ENCODE measurements around the gene KCTD4. TPM values are rescaled to one million over a fixed set of nuclear protein-coding genes. Genes with fewer than 3 reads are reported as not detected.

The KCTD4 gene
- total RNA-seq, 6 experiments from 2014 or later: not detected

DNA sequence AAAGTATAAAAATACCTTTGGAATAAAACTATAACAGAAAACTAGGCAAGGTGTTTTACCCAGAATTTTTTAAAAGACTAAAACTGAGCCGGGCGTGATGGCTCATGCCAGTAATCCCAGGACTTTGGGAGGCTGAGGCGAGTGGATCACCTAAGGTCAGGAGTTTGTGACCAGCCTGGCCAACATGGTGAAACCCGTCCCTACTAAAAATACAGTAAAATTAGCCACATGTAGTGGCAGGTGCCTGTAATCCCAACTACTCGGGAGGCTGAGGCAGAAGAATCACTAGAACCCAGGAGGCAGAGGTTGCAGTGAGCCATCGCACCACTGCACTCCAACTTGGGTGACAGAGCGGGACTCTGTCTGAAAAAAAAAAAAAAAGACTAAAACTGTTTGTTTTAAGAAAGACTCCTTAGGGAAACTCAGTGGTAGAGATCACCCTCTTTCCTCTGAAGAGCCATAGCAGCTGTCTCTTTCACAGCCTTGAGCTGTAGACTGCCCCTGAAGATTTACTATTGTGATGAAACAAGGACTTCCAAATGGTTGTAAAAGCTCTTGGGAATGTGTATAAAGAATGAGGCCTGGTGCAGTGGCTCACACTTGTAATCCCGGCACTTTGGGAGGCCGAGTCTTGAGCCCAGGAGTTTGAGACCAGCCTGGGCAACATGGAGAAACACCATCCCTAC, 14.7 kb upstream of the KCTD4 start:
- no peak overlapping the region for H3K27ac ChIP-seq
- DNase-seq: no peak
- no peaks in the 10 kb centered on the region for H3K36me3 ChIP-seq
- peaks cover 0 to 19% (median 0%) of the 10 kb centered on the region in 4 donors for H3K4me1 ChIP-seq
- intact Hi-C loops (cut with DNase I): no loop called here
- ATAC-seq: no peak
- WGBS (ENCODE audit: insufficient coverage, low coverage, low lambda C conversion rate, missing lambda C conversion rate): 90% methylated on average over 9 of the region's 9 CpGs
- H3K9me3 ChIP-seq: no peaks in the 10 kb centered on the region
- no peak for TF ChIP-seq POLR2A (IDR thresholded peaks at IDR 0.05)
- TF ChIP-seq, protein P1, sequence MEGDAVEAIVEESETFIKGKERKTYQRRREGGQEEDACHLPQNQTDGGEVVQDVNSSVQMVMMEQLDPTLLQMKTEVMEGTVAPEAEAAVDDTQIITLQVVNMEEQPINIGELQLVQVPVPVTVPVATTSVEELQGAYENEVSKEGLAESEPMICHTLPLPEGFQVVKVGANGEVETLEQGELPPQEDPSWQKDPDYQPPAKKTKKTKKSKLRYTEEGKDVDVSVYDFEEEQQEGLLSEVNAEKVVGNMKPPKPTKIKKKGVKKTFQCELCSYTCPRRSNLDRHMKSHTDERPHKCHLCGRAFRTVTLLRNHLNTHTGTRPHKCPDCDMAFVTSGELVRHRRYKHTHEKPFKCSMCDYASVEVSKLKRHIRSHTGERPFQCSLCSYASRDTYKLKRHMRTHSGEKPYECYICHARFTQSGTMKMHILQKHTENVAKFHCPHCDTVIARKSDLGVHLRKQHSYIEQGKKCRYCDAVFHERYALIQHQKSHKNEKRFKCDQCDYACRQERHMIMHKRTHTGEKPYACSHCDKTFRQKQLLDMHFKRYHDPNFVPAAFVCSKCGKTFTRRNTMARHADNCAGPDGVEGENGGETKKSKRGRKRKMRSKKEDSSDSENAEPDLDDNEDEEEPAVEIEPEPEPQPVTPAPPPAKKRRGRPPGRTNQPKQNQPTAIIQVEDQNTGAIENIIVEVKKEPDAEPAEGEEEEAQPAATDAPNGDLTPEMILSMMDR (IDR thresholded peaks at IDR 0.05): no peak
- no peak overlapping the region for H3K4me3 ChIP-seq
- no peaks in the 10 kb centered on the region for H3K27me3 ChIP-seq

DNA sequence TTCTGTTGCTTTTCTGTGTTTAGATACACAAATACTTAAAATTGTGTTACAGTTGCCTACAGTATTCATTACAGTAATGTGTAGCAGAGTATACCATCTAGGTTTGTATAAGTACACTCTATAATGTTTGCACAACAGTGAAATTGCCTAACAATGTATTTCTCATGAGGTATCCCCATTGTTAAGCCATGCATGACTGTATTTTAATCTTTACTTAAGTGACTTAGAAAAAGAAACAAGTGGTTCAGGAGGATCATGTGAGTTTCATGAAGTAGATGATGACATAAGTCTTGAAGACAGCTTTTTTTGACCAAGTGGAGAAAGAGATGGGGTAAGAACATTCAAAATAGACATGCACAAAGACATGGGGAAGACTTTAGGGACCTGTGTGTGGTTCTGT, 8.4 kb upstream of the KCTD4 start:
- ATAC-seq: no peak
- no peak for TF ChIP-seq POLR2A (IDR thresholded peaks at IDR 0.05)
- TF ChIP-seq, protein P1 (IDR thresholded peaks at IDR 0.05): no peak

DNA sequence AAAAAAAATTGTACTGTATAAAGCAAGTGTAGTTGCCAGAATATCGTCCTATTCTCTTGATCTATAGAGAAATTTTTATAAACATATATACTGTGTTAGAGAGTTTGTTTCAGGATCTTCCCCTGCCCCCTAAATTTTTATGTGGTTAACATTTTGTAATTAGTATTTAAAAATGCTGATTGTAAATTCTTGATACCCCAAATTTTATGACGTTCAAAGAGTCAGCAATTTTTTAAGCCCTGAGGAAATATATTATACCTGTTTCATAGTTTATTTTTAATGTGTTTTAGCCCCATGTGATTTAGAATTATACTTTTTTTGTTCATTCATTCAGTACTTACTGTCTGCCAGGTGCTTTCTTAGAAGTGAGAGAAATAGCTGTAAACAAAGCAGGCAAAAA, 7.3 kb upstream of the KCTD4 start:
- Histone ChIP-seq H3K4me1 (peaks cover 0 to 8% (median 0%) of the 10 kb centered on the region in 4 donors), H3K27ac (no peak overlapping the region)
- 63% methylated on average over 2 of the region's 2 CpGs for WGBS (ENCODE audit: insufficient coverage, low coverage, low lambda C conversion rate, missing lambda C conversion rate)

More for the DNA sequence above, 8.4 kb upstream of the KCTD4 start:
- Histone ChIP-seq H3K9me3 (no peaks in the 10 kb centered on the region), H3K4me1 (peaks cover 0 to 8% (median 0%) of the 10 kb centered on the region in 4 donors), H3K4me3 (no peak overlapping the region), H3K27me3 (no peaks in the 10 kb centered on the region), H3K36me3 (no peaks in the 10 kb centered on the region), H3K27ac (no peak overlapping the region)
- no peak for DNase-seq
- intact Hi-C loops (cut with DNase I): no loop called here

DNA sequence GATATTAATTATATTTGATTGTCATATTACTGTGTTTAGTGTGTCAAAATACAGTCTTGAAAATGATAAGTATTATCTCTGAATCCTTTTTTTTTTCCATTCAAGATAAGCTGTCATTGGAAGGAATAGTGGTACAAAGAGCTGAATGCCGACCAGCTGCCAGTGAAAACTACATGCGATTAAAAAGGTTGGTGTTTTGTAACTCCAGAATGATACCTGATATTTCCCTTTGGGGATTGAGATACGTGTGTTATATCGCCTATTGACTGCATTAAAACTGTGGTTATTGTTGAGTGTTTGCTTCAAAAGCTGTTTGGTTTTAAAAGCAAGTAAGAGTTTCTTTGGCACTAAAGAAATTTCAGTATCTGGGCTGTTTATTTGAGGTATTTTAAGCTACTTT, 6.5 kb upstream of the KCTD4 start:
- DNase-seq: no peak
- Histone ChIP-seq H3K27ac (peak overlapping the region in 2 of 3 donors; percentile 3 to 59), H3K4me3 (no peak overlapping the region), H3K27me3 (no peaks in the 10 kb centered on the region), H3K9me3 (no peaks in the 10 kb centered on the region), H3K36me3 (no peaks in the 10 kb centered on the region), H3K4me1 (peaks cover 0 to 8% (median 0%) of the 10 kb centered on the region in 4 donors)
- TF ChIP-seq, protein P1 (IDR thresholded peaks at IDR 0.05): no peak
- TF ChIP-seq POLR2A (IDR thresholded peaks at IDR 0.05): no peak
- intact Hi-C loops (cut with DNase I): no loop called here
- peak; percentile 49 to 69 (median 55) for ATAC-seq
- WGBS (ENCODE audit: insufficient coverage, low coverage, low lambda C conversion rate, missing lambda C conversion rate): 37% methylated on average over 4 of the region's 4 CpGs

More for the DNA sequence above, 7.3 kb upstream of the KCTD4 start:
- intact Hi-C loops (cut with DNase I): no loop called here
- ATAC-seq (no peak), DNase-seq (no peak)
- Histone ChIP-seq H3K9me3 (no peaks in the 10 kb centered on the region), H3K4me3 (no peak overlapping the region), H3K27me3 (no peaks in the 10 kb centered on the region), H3K36me3 (no peaks in the 10 kb centered on the region)
- TF ChIP-seq POLR2A (IDR thresholded peaks at IDR 0.05): no peak
- TF ChIP-seq, protein P1 (IDR thresholded peaks at IDR 0.05): no peak

Measured in right lobe of liver (tissue), 6 donors.